CD4-positive, alpha-beta T cell treated with Interleukin-6 at 100 ng/mL for 8 hours (primary cell): ENCODE data around the gene SAG.
A peak's percentile ranks its signal among the peaks of the same experiment; 100 is the strongest.

Experiments
- DNase-seq: peaks from one replicate; pipeline ENCODE4 v3.0.0-alpha.2; 2020; ENCODE audit warnings: mixed read lengths, low spot score

The SAG gene

DNA sequence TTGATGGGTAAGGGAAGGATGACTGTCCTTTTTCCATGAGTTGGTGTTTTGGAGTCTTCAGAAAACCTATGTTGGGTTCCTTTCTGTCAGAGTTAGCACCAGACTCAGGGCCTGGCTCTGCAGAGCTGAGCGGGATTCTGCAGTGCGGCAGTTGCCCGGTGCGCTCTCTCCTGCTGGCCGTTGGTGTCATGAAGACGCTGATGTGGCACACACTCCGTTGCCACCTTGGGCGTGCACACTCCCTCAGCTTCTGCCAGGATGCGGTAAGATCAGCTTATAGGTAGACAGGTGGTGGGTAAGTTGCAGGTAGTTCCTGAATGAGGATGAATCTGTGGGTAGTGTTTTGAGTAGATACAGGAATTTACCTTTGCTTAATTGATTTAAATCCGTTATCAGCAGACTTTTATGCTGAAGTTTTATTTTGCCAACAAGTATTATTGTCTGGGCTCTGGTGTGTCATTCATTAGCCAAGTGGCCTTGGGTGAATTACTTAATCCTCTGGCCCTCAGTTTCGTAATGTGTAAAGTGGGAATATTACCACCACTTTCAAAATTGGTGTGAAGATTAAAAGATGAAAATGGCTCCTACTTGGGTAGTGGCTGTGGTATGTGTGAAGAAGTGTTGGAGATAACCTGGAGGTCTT, 73.5 kb downstream of the SAG start:
- DNase-seq, result no peak

- no peak for DNase-seq
These were observed 74.0 kb downstream of the SAG start for GRCh38 chr2:233381638-233381995.

DNA sequence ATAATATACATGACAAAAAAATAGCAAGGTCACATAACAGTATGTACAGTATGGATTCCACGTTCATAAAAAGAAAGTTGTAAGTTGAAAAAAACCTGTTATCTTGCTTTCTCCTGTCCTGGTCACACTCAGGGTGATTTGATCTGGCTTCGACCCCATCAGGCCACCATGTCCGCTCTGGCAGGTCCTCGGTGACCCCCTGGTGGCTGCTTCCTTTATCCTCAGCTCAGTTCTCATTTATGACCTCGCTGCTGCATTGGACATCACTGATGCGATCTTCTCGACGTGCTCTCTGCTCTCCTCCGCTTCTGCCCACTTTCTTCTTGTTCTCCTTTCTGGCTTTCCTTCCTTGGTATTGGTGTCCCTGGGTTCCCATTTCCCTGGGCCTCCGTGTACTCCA, 76.4 kb downstream of the SAG start:
- no peak for DNase-seq

DNA sequence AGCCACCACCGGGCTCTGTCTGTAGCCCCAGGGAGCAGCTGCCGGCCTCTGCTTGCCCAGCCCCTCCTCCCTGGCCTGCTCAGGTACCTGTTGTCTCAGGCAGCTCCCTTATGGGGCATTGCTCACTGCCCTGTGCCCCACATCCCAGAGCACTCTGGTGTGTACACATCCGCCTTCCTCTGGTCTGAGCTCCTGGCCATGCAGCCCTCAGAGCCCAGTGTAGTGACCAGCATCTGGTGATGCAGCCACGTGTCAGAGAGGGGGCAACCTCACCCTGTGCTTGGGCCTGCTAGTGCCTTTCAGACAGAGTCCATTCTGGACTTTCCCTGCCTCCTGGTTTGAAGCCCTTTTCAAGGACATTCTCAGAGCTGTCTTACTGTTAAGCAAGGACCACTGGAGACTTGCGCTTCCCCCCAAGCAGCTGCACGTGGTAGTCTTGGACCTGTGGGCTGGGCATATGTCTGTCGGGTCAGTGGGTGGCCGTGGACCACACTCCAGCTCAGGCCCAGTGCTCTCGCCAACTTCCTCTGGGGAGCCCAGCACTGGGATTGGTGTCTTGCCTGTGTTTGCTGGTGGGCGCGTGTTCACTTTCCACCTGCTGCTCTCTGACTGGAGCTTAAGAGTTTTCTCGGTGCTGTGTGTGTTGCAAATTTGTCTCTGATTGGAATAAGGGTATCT, 77.3 kb downstream of the SAG start:
- DNase-seq, result no peak

DNA sequence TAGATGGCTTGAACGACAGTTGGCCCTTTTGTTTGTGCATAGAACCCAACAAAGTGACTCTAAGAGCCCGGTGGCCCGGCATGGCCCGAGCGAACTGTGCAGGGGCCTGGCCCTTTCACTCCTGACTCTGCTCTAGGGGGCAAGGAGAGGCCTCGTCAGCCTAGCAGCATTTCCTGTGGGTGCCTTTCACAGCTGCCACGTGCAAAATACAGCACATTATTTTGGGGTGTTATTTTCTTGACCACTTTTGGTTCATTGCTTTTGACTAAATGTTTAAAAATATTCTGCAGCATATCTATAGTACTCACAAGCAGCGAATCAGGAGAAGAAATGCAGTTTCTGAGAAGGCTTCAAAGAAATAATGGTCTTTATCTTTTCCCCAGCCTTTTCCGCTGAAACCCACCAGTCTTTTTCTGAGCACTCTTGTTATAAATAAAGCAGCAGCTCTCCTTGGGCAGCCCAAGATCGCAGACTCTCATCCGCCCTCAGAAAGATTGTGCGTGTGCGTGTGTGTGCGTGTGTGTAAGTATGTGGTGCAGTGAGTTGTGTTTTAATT, 78.0 kb downstream of the SAG start:
- peak; percentile 37 for DNase-seq

DNA sequence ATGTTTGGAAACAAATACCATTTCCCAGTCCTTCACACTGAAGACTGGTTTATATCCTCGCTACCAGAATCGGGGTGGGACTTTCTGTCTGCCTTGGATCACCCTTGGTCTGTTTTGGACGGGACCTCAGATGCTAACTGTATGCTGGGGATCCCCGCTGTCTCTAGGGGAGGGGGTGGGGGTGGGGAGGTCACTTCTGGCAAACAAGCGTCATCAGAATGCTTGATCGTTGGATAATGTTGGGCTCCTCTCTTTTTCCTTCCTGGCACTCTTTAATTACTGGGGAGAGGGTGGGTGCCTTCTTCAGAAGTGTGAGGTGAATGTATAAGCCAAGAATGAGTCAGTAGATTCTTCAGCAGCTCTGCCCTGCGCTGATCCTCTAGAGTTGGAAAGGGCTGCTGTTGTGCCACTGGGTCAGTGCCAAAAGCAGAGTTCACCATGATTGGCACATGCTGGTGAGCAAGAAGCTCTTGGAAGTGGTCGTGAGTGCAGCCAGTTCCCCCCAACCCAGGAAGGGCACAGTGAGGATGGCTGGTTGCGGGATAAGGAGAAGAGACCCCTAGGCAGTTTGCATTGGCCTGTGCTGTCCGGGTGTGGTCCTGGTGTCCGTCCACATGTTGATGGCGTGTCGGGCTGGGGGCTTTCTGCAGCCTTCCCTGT, 78.9 kb downstream of the SAG start:
- DNase-seq, result no peak

DNA sequence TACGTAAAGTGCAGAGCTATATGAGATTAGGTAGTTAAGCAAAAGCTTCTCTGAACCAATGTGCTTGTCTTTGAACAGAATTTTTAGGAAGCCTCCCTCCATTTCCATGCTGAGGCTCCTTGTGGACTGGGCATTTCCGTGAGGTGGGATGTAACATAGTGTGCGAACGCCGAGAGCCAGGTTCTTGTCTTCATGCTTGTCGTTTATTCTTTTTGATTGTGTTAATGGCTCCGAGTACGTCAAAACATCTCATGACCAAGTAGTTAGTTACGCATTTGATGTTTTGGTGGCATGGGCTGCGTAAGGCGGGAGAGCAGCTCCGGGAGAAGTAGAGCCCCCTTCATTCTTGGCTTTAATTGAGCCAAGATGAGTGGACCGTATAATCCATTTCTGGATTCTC, 79.6 kb downstream of the SAG start:
- no peak for DNase-seq

- no peak for DNase-seq
These were observed 80.3 kb downstream of the SAG start for GRCh38 chr2:233387667-233388528.

- DNase-seq, result no peak
These were observed 82.0 kb downstream of the SAG start for GRCh38 chr2:233389601-233390125.

DNA sequence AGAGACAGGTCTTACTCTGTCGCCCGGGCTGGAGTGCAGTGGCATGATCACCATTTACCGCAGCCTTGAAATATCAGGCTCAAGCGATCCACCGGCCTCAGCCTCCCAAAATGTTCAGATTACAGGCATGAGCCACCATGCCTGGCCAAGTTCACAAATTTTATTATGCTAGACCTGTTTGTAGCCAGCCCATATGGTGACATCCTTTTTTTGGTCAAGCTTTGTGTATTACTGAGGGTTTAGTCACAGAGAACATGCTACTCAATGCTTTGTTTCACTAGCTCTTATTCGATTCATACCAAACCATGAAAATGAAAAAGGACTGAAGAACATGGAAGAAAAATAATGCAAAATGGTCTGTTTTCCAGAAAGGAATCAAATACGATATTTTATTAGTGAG, 88.1 kb downstream of the SAG start:
- no peak for DNase-seq
